IMR-90 (cell line): ENCODE measurements around the gene DSCAM. TPM values are rescaled to one million over a fixed set of nuclear protein-coding genes. Genes with fewer than 3 reads are reported as not detected.

Source experiments
- ATAC-seq: fragments of 200-7000 bp; cut with Tn5 transposase; 2 replicates; pipeline ENCODE4 v1.9.1; 2020; ENCODE audit warnings: low read depth, mild to moderate bottlenecking, moderate library complexity
- BruUV-seq: library from RNA; stranded (reverse); fragments of 400-500 nt; replicated peaks from 2 replicates; lab custom pipeline; 2021; lab: Mats Ljungman, UMichigan
- CTCF ChIA-PET: fragments of 300-600 bp; formaldehyde crosslinking; extraction: SDS; loops from one replicate; lab custom pipeline; 2021; ENCODE audit warnings: antibody characterized with exemption; lab: Yijun Ruan, JAX
- POLR2A ChIA-PET: fragments of 300-600 bp; sonication (Branson Sonifier 250); formaldehyde crosslinking; loops from one replicate; lab custom pipeline; 2022; ENCODE audit warnings: antibody characterized with exemption; ENCODE audit not compliant: unreplicated experiment; lab: Charles Lee
- DNase-seq: peaks from one replicate; pipeline ENCODE4 v3.0.0; 2013
- H2AFZ ChIP-seq: replicated peaks from 2 replicates; pipeline ENCODE3; 2013; ENCODE audit warnings: low read length, mild to moderate bottlenecking; ENCODE audit not compliant: poor library complexity
- H2AK5ac ChIP-seq: 2 replicates; pipeline ENCODE4 v1.6.1; 2013; ENCODE audit warnings: low read depth, low read length, inconsistent platforms
- H2AK9ac ChIP-seq: replicated peaks from 2 replicates; pipeline ENCODE3; 2013; ENCODE audit warnings: mild to moderate bottlenecking, low read depth, low read length, moderate library complexity; ENCODE audit not compliant: poor library complexity
- H2BK120ac ChIP-seq: 2 replicates; pipeline ENCODE4 v1.6.1; 2013; ENCODE audit warnings: low read depth, low read length, inconsistent platforms
- H2BK15ac ChIP-seq: 3 replicates; pipeline ENCODE4 v1.6.1; 2013; ENCODE audit warnings: low read depth, low read length, inconsistent platforms
- H2BK20ac ChIP-seq: 2 replicates; pipeline ENCODE4 v1.6.1; 2013; ENCODE audit warnings: low read depth, mild to moderate bottlenecking, inconsistent platforms, low read length, moderate library complexity
- H2BK5ac ChIP-seq: 2 replicates; pipeline ENCODE4 v1.6.1; 2013; ENCODE audit warnings: mild to moderate bottlenecking, low read depth, low read length, inconsistent platforms; ENCODE audit not compliant: poor library complexity, severe bottlenecking
- H3K14ac ChIP-seq: replicated peaks from 2 replicates; pipeline ENCODE4 v1.6.1; 2013; ENCODE audit warnings: low read depth, low read length, inconsistent platforms
- H3K18ac ChIP-seq: 2 replicates; pipeline ENCODE4 v1.6.1; 2013; ENCODE audit warnings: low read depth, low read length, control low read depth
- H3K23ac ChIP-seq: 2 replicates; pipeline ENCODE4 v1.6.1; 2013; ENCODE audit warnings: low read depth, low read length, inconsistent platforms
- H3K27ac ChIP-seq: 2 replicates; pipeline ENCODE4 v1.5.1; 2013; ENCODE audit warnings: mild to moderate bottlenecking, control low read depth, low read length; ENCODE audit not compliant: insufficient read depth
- H3K27me3 ChIP-seq: 2 replicates; pipeline ENCODE4 v1.6.1; 2013; ENCODE audit warnings: low read length; ENCODE audit not compliant: control insufficient read depth, insufficient read depth
- H3K36me3 ChIP-seq: 2 replicates; pipeline ENCODE4 v1.6.1; 2013; ENCODE audit warnings: low read length, mixed read lengths; ENCODE audit not compliant: control insufficient read depth, insufficient read depth
- H3K4ac ChIP-seq: 2 replicates; pipeline ENCODE4 v1.6.1; 2013; ENCODE audit warnings: low read depth, low read length, inconsistent platforms
- H3K4me1 ChIP-seq: 2 replicates; pipeline ENCODE4 v1.6.1; 2013; ENCODE audit warnings: low read length, mixed read lengths; ENCODE audit not compliant: control insufficient read depth, insufficient read depth
- H3K4me2 ChIP-seq: 2 replicates; pipeline ENCODE4 v1.6.1; 2013; ENCODE audit warnings: low read depth, mild to moderate bottlenecking, control low read depth, low read length, moderate library complexity
- H3K4me3 ChIP-seq: 2 replicates; pipeline ENCODE4 v1.5.1; 2013; ENCODE audit warnings: low read depth, mild to moderate bottlenecking, control low read depth, low read length, moderate library complexity; ENCODE audit not compliant: insufficient read depth
- H3K56ac ChIP-seq: 2 replicates; pipeline ENCODE4 v1.6.1; 2013; ENCODE audit warnings: low read length, inconsistent platforms; ENCODE audit not compliant: insufficient read depth; ENCODE audit errors: extremely low read depth
- H3K79me1 ChIP-seq, 2 experiments: 2 replicates each; pipeline ENCODE4 v1.6.1; 2013; ENCODE audit warnings: low read length in 2 of 2, inconsistent platforms in 1 of 2, low read depth in 1 of 2
- H3K9ac ChIP-seq: 2 replicates; pipeline ENCODE4 v1.6.1; 2013; ENCODE audit warnings: low read depth, low read length, control low read depth
- H3K9me1 ChIP-seq: 2 replicates; pipeline ENCODE4 v1.6.1; 2013; ENCODE audit warnings: low read length, inconsistent platforms; ENCODE audit not compliant: insufficient read depth
- H3K9me3 ChIP-seq: 2 replicates; pipeline ENCODE4 v1.6.1; 2013; ENCODE audit warnings: low read length; ENCODE audit not compliant: control insufficient read depth, insufficient read depth
- H4K20me1 ChIP-seq: 2 replicates; pipeline ENCODE4 v1.6.1; 2013; ENCODE audit warnings: low read length, inconsistent platforms; ENCODE audit not compliant: insufficient read depth
- H4K5ac ChIP-seq: 2 replicates; pipeline ENCODE4 v1.6.1; 2013; ENCODE audit warnings: mild to moderate bottlenecking, low read depth, low read length, control low read depth
- H4K8ac ChIP-seq, 2 experiments: 2 replicates each; pipeline ENCODE4 v1.6.1; 2013; ENCODE audit warnings: low read depth in 2 of 2, low read length in 2 of 2, control low read depth in 1 of 2, inconsistent platforms in 1 of 2
- H4K91ac ChIP-seq: 2 replicates; pipeline ENCODE4 v1.6.1; 2013; ENCODE audit warnings: low read depth, low read length, inconsistent platforms; ENCODE audit not compliant: insufficient read depth
- CTCF ChIP-seq: conservative IDR thresholded peaks from 2 replicates; pipeline ENCODE4 v1.5.1; 2012; ENCODE audit warnings: mild to moderate bottlenecking, low read depth, low read length, improper control_type of control experiment
- MAFK ChIP-seq: IDR thresholded peaks from 2 replicates; pipeline ENCODE4 v1.6.1; 2012; ENCODE audit warnings: low read depth, low read length, improper control_type of control experiment
- POLR2A ChIP-seq: IDR thresholded peaks from 2 replicates; pipeline ENCODE4 v1.6.1; 2012; ENCODE audit warnings: mild to moderate bottlenecking, low read depth, low read length
- RAD21 ChIP-seq: IDR thresholded peaks from 2 replicates; pipeline ENCODE4 v1.6.1; 2012; ENCODE audit warnings: low read length, improper control_type of control experiment
- WGBS, 2 experiments: methylation state at CpG; one replicate each; pipeline versions ENCODE4 v1.1.5 to v1.1.7; 2013; ENCODE audit warnings: missing lambda C conversion rate in 2 of 2; ENCODE audit not compliant: insufficient read length in 1 of 2; ENCODE audit errors: extremely low coverage in 2 of 2; 5-methylcytosine and 5-hydroxymethylcytosine counted together
- dilution Hi-C: fragments of 300-500 bp; cut with HindIII; formaldehyde crosslinking; loops from one replicate; pipeline ENCODE4 v1.14.3; 2018; ENCODE audit warnings: low sequenced_read_pairs; ENCODE audit not compliant: unreplicated experiment
- in situ Hi-C: fragments of 300-500 bp; cut with MboI; formaldehyde crosslinking; loops from 3 replicates; pipeline ENCODE4 v1.14.3; 2019; ENCODE audit warnings: low sequenced_read_pairs, inconsistent platforms, mixed read lengths
- intact Hi-C: fragments of 100-400 bp; cut with micrococcal nuclease; formaldehyde crosslinking; loops from 2 replicates; pipeline ENCODE4 v1.10.0; 2022
- polyA plus RNA-seq, 3 experiments: library from polyadenylated mRNA; depleted of rRNA; stranded (reverse); fragments of >200 nt; gene quantifications; 2 replicates each; pipeline ENCODE4 v1.2.3, GENCODE V29; 2012; ENCODE audit warnings: low replicate concordance in 1 of 3
- total RNA-seq: library from RNA; depleted of rRNA; stranded (reverse); fragments of >200 nt; gene quantifications from 2 replicates; pipeline ENCODE4 v1.2.3, GENCODE V29; 2012
- TF ChIP-seq, protein P1 (sequence below): fragments of 150-350 bp; IDR thresholded peaks from 2 replicates; pipeline ENCODE4 v1.6.1; 2017; ENCODE audit warnings: mild to moderate bottlenecking, antibody characterized with exemption, low read length, low read depth
- TF ChIP-seq, protein P2 (sequence below): fragments of 150-350 bp; IDR thresholded peaks from 2 replicates; pipeline ENCODE4 v1.6.1; 2016; ENCODE audit warnings: low read depth, mild to moderate bottlenecking, low read length, moderate library complexity, borderline replicate concordance

The DSCAM gene
- total and polyA plus RNA-seq, 2 of the 4 experiments (the other 2 are of a cell fraction), result under 0.01 to 0.02 TPM

- no peaks in the 10 kb centered on the region for H3K4me1 ChIP-seq
- no peak overlapping the region for H2BK120ac ChIP-seq
- no peaks in the 10 kb centered on the region for H3K27me3 ChIP-seq
- H2AFZ ChIP-seq, result peak overlapping the region; percentile 29
- ChIA-PET POLR2A (no interaction called here), CTCF (interaction anchor here (0.6 kb wide), 1 partner anchor 44 kb away, joined by 7 read pairs; no protein-coding TSS in a partner anchor)
- no peaks in the 10 kb centered on the region for H3K79me1 ChIP-seq
- no peak overlapping the region for H3K56ac ChIP-seq
- no peak overlapping the region for H3K23ac ChIP-seq
- H4K91ac ChIP-seq, result no peak overlapping the region
- ATAC-seq (no peak), DNase-seq (no peak)
- H3K36me3 ChIP-seq, result no peaks in the 10 kb centered on the region
- intact Hi-C loops, result no loop called here
- H4K20me1 ChIP-seq, result no peaks in the 10 kb centered on the region
- no peak overlapping the region for H2BK20ac ChIP-seq
- no peak overlapping the region for H2BK5ac ChIP-seq
- no peak overlapping the region for H4K5ac ChIP-seq
- TF ChIP-seq POLR2A (no peak), MAFK (no peak), CTCF (no peak), RAD21 (no peak)
- TF ChIP-seq, protein P1, sequence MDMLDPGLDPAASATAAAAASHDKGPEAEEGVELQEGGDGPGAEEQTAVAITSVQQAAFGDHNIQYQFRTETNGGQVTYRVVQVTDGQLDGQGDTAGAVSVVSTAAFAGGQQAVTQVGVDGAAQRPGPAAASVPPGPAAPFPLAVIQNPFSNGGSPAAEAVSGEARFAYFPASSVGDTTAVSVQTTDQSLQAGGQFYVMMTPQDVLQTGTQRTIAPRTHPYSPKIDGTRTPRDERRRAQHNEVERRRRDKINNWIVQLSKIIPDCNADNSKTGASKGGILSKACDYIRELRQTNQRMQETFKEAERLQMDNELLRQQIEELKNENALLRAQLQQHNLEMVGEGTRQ, result no peak
- TF ChIP-seq, protein P2, sequence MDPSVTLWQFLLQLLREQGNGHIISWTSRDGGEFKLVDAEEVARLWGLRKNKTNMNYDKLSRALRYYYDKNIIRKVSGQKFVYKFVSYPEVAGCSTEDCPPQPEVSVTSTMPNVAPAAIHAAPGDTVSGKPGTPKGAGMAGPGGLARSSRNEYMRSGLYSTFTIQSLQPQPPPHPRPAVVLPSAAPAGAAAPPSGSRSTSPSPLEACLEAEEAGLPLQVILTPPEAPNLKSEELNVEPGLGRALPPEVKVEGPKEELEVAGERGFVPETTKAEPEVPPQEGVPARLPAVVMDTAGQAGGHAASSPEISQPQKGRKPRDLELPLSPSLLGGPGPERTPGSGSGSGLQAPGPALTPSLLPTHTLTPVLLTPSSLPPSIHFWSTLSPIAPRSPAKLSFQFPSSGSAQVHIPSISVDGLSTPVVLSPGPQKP, result no peak
- H2AK5ac ChIP-seq, result no peak overlapping the region
- H3K9me1 ChIP-seq, result no peaks in the 10 kb centered on the region
- in situ Hi-C loops, result no loop called here
- no peak overlapping the region for H4K8ac ChIP-seq
- 80% methylated on average over 2 of the region's 6 CpGs; no CpG with 5 or more reads in 1 of the 2 experiments for WGBS, 2 experiments
- H3K27ac ChIP-seq, result no peak overlapping the region
- no peak overlapping the region for H3K14ac ChIP-seq
- BruUV-seq, result no TSS peak
- H3K9me3 ChIP-seq, result peaks cover 27% of the 10 kb centered on the region; the same call in 1 of the 2 replicates
- H2AK9ac ChIP-seq, result no peak overlapping the region
- H3K4ac ChIP-seq, result no peak overlapping the region
- no peak overlapping the region for H2BK15ac ChIP-seq
- dilution Hi-C loops, result no loop called here
- no peak overlapping the region for H3K4me3 ChIP-seq
- H3K4me2 ChIP-seq, result no peak overlapping the region
- no peak overlapping the region for H3K9ac ChIP-seq
- H3K18ac ChIP-seq, result no peak overlapping the region
Measured at GRCh38 chr21:40847951-40848350, 993 bp upstream of the DSCAM start.
